Stimulated activated CD4-positive, alpha-beta T cell treated with anti-CD3 and anti-CD28 coated beads, Interleukin-1b, Interleukin-23, amount 100 ng/mL, for 1 hour (primary cell): ENCODE data around the gene POLR2J2.
"Not testable (repeated sequence)": the region's sequence is repeated elsewhere in the genome, so short reads cannot be mapped to it uniquely, and the experiment has no call there.

ENCODE experiments used
- DNase-seq, 2 donors: peaks; one replicate each; pipeline ENCODE4 v3.0.0-alpha.2; 2020; ENCODE audit warnings: low read depth in 2 of 2

Gene POLR2J2

DNA sequence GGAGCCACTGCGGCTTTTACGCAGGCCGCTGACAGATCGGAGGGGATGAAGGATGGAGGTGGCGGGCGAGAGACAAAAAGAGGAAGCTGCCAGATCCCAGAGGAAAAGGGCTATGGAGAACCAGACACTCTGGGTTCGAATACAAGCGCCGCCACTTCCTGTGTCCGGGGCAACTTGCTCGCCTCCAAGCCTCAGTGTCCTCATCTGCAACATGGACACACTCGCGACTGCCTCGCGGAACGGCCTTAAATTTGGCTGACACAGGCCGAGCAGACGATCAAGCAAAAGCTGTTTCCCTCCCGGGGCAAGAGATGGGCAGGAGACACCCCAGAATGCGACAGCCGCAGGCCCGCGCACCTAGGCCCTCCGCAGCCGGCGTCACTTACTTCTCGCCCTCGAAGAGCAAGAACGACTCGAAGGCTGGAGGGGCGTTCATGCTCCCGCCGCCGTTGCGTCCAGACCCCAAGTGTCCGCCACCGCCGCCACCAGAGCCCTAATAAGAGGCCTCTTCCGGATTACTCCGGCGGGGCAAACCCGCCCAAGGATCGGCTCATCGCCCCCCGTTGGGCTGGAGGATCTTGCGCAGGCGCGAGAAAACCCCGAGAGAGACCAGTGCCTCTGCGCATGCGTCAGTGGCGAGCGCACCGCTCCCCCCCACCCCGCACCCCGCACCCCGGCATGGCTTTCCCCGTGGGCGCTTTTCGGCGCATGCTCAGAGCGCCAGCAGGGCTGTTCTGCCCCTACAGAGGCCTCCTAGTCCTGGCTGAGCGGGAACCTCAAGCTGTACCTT, at the start of gene POLR2J2:
POLR2J2 (minus strand) TSS at position 498 of the 790 bp plus-strand sequence; CDS start at position 436, 62 bp downstream.
- DNase-seq: not testable (repeated sequence)

DNA sequence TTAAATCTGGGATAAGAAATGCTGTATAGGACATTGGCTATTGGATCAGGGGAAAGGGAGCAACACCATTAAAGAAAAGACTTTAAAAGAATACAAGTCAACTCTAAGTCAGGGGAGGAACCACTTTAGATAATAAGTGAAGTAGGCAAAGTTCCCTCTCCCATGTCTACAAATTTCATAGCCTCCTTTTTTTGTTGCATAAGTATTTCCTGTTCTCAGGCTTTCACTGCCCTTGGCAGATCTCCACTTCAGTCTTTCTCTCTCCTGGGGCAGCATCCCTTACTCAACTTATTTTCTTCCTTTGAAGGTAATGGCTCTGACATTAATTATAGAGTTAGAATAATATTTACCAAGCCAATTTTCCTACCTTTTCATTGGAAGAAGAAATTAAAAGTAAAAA, 47.0 kb upstream of the POLR2J2 start:
- not testable (repeated sequence) for DNase-seq

DNA sequence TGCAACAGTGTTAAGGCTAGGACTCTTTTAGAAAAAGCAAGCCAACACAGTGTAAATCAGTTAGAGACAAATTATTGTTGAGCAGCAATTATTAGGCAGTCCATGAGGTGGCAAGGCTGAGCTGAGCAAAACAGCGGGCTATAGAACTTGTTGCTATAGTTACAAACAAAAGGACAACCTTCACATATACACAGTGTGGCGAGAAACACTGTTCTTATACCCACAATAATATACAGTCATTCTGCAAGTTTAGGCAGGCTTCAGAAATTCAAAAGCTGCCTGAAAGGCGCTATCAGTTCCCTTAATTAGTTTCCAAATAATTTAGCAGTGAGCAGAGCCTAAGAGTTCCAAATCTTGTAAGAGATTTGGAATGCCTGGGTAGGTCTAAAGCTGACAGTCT, 44.3 kb upstream of the POLR2J2 start:
- DNase-seq: not testable (repeated sequence)

DNA sequence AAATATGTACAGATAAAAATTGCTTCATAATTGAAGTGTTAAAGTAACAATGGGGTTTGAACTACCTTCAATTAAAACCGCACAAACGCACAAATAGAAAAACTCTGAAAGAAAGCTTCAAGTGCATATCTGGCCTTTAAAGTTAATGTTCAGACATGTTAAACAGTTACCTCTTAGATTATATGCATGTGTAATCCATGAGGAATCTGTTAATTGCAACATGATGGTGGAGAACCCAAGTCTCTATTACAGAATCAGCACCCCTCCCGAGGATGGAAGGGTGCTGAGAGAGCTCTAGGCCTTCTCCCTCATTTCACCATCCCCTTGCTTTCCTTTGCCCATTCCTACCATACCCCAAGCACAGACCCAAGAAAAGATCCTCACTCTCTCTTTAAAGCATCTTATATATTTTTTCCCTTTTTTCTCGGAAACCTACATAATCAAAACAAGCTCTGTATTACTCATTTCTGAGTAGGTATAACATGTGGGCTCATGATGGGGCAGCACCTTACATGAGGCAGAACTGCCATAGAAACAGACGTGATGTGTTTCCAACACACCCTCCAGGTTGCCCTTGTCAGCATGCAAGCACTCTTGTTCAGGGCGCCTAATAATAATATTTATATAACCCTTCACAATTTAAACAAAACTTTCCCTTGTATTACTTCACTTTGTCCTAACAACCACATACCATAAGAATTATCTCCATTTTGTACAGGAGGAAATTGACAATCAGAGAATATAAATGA, 43.5 kb upstream of the POLR2J2 start:
- not testable (repeated sequence) for DNase-seq

DNA sequence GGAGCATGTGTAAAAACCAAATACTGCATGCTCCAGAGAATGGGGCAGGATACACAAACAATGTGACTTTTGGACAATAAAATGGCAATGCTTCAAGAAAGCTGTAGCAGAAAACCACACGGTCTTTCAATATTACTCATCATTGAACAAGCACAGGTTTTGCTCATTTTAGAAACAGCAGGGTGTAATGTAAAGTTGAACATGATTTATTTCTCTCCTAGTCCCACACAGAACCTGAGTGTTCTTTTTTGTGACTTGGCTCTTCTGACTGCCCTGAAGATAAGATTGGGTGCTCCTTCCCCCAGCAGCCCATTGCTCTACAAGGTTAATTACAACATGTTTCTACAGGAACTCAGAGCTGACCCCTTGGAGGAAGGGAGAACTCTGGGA, 42.2 kb upstream of the POLR2J2 start:
- DNase-seq: not testable (repeated sequence)

DNA sequence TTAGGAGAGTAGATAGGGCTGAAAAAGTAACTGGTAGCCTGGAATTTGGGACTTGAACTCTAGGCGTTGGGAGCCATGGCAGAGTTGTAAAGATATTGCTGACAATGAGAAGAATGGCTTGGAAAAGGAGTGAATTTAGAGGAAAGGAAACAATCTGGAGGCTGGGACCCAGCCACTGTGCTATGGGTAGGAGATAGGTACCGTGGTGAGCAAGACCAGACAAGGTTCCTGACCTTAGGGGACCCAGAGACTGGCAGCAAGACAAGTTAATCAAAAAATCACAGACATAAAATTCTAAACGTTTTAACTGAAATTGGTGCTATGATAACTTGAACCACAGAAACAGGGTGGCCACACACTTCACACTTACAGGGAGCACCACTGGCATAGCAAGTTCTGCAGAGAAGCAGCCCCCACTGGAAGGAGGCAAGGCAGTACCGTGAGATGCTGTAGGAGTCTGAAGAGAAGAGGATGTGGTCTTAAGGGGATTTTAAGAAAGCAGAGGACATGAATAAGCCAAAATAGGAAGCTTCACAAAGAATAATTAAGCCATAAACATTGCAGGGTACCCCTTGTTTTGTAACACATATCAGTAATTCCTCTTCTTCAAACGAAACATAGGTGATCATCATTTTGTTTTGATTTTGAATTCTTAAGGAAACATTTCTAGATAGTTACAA, 41.7 kb upstream of the POLR2J2 start:
- DNase-seq: not testable (repeated sequence)

DNA sequence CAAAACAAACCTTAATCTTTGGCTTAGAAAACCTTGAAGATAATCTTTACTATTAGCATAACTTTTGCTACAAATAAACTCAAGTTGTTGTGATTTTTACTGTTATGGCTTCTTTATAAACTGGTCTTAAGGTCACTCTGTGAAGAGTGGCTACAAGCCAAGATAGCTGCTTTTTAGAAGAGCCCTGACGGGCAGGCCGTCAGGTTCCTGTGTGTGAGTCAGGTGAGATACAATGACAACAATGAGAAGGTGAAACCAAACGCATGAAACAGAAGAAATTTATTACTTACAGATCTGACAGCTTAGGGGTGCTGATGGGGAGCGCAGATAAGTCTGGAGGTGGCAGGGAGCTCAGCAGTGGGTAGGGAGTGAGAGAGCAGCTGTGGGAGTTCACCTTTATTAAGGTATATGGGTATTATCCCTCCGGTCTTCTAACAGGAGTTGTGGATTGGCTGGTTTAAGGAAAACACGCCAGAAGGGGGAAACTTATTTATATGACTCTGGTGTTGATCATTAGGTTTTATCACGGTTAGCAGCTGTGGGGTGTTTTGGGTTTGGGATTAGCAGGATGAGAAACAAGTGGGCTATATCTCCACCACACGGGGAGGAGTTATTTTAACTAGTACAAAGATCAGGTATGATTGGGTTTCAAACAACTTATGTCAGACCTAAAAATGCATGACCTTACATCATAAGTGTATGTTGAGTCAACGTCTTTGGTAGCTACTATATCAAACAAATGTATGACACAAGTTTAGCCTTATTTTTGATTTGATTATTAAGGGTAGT, 27.7 kb upstream of the POLR2J2 start:
- DNase-seq: not testable (repeated sequence)

DNA sequence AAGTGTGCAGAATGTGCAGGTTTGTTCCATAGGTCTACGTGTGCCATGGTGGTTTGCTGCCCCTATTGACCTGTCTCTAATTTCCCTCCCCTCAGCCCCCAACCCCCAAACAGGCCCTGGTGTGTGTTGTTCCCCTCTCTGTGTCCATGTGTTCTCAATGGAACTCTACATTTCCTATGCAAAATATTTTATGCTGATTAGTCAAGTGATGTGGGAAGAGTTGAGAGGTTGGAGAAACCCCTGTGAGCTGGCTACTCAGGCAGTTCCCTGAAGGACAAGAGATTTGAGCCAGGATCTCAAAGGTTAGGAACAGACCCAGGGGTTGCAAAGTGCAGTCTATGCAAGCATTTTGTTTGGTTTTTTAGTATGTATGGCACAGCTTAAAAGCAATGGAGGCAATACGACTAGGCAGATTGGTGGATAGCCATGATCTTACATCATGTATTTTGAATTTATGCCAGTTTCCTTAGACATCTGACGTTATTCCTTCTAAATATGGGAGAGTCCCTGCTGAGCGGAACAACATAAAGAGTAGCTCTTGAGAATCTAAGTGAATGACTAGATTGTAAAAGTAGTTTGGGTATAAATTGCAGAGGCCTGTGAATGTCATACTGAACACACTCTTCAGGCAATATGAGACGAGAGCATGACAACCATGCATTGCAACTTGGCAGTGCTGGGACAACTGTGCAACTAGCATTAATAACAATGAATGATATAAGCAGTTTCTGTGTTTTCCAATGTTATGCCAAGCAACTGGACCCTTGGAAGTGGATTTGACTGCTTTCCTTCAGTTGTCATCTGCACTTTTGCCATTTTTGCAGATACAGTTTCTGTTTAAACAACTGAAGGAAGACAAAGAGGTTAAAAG, 26.4 kb upstream of the POLR2J2 start:
- not testable (repeated sequence) for DNase-seq

DNA sequence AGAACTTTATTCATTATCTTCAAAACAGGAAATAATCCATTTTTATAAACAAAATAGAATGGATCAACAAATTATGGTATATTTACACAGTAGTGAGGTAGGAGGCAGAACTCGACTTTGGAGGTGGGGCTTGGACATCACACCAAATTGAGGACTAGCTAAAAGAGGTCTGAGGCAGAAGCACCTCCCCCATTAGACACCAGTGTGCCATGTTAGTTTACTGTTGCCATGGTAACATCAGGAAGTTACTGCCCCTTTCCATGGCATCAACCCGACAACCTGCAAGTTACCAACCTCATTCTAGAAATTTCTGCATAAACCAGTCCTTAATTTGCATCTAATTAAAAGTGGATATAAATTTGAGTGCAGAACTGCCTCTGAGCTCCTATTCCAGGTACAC, 24.5 kb upstream of the POLR2J2 start:
- DNase-seq: not testable (repeated sequence)

DNA sequence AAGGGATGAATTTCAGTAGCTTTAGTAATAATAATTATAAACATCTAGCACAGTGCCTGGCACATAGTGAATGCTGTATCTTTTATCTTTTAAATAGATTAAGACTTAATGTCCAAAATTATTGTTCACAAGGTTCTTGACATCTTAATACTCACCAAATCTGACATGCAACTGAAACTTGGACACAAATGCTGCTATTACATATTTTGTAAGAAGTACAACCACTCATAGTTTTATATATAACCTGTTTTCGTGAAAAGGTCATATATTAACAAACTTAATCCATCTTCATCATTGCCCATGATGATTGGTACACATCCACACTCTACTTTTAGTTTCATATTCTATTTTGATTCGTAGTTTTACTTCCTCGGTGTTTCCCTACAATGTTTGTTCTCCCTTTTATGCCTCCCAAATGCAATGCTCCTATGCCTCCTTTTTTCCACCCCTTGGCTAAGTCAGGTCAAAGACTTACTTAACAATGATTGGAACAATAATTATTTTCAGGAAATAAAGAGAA, 23.6 kb upstream of the POLR2J2 start:
- not testable (repeated sequence) for DNase-seq

DNA sequence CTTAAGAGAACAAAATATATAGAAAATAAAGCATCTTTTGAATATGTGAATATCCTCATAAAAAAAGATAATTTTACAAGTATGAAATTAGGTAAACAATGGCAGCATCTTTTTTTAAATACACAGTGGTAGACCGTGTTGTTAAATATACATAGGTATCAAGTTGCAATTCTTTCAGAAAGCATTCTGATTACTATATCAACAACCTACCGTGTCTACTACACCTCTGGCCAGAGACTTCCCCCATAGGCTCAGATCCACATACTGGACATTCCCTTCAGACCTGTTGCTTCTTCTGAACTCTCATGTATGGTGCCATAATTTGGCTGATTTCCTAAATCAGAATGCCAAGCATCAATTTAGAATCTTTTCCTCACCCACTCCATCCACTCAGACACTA, 22.5 kb upstream of the POLR2J2 start:
- not testable (repeated sequence) for DNase-seq

DNA sequence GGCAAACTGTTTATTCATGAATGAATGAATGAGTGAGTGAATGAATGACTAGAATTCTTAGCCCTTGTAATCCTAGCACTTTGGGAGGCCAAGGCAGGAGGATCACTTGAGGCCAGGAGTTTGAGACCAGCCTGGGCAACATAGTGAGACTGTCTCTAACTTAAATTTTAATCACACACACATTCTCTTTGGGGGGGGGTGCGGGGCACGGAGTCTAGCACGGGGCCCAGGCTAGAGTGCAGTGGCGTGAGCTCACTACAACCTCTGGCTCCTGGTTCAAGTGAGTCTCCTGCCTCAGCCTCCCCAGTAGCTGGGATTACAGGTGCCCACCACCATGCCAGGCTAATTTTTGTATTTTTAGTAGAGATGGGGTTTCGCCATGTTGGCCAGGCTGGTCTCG, 19.1 kb upstream of the POLR2J2 start:
- DNase-seq: not testable (repeated sequence)

DNA sequence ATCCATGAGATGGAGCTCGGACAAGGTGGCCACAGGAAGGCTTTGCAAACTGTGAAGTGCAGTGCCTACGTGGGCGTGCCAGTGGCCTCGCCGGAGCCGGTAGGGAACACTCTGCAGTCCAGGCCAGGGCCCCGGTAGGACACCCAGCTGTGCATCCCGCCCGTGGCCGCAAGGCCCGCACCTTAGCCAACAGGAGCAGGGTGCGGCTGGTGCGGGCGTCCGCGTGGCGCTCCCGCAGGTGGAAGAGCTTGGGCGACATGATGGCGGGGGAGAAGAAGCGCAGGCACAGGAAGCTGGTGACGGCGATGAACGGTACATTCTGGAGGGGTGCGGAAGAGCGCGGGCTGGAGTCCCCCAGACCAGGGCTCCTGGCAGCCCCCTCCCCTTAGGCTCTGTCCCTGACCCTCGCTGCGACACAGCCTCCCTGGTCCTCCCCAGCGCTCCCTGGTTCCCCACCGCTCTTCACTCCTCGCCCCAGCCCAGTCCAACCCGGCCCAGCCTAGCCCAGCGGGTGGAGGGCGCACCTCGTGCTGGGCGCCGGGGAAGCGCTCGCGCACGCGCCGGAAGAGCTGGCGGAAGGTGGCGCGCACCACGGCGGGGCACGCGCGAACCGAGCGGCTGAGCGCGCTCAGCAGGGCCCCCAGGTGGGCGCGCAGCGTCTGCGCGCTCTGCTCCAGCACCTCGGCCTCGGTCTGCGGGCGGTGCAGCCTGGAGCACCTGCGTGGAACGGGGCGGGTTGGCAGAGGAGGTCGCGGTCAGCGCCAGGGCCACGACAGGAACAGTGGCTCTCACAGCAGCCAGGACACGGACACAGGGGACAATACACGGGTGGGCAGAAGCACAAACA, 18.2 kb upstream of the POLR2J2 start:
- not testable (repeated sequence) for DNase-seq

DNA sequence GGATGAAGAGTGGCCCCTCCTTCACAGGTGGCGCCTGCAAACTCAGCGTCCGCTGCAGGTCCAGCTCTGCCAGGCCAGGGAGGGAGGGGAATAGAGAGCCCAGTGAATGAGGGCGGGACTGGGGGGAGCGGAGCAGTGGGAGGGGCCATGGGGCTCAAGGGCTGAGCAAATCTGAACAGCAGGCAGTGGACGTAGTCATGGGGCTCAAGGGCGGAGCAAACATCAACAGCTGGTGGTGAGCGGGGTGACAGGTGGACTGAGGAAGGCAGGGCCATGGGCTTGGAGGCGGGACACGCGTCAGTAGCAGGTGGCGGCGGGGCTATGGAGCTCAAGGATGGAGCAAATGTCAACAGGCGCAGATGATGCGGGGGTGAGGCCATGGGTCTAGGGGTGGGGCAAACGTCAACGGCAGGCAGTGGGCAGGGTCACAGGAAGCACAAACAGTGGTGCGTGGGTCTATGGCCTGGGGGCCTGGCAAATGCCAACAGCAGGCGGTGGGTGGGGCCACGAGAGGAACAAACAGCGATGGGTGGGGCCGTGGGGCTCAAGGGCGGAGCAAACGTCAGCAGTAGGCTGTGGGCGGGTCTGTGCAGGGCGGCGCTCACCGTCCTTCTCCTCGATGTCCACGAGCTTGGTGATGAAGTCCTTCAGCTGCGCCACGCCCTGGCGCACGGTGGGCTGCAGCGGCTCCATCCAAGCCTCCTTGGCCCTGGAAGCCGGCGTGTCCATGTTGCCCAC, 17.0 kb upstream of the POLR2J2 start:
- DNase-seq: not testable (repeated sequence)

DNA sequence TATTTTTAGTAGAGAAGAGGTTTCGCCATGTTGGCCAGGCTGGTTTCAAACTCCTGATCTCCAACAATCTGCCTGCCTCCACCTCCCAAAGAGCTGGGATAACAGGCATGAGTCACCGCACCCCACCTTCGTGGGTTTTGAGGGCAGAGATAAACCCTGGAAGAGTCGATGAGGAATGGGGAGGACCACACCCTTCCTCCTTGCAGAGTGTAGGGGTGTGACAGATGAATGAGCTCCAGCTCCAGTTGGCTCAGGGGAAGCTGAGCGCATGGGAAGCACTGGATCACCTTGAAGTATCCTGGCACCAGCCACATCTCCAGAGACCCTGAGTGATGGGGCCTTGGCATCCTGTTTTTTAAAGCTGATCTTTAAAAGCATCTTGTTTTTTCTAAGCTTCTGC, 11.1 kb upstream of the POLR2J2 start:
- not testable (repeated sequence) for DNase-seq

DNA sequence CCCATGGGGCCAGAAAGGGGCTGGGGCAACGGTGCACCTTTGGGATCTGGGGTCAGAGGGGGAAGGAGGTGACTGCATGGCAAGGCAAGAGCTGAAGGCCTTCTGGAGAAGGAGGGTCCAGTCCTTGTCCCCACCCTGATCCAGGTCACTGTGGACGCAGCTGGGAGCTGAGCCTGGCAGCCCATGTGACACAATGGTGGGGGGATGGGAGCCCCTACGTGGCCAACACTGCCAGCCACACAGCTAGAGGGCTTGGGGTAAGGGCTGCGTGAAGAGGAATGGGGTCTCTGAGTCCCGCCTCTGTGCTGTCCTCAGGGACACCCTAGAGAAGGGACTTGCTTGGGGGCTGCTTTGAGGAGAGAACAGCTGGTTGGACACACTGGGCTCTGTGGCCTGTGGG, 9.3 kb upstream of the POLR2J2 start:
- not testable (repeated sequence) for DNase-seq

DNA sequence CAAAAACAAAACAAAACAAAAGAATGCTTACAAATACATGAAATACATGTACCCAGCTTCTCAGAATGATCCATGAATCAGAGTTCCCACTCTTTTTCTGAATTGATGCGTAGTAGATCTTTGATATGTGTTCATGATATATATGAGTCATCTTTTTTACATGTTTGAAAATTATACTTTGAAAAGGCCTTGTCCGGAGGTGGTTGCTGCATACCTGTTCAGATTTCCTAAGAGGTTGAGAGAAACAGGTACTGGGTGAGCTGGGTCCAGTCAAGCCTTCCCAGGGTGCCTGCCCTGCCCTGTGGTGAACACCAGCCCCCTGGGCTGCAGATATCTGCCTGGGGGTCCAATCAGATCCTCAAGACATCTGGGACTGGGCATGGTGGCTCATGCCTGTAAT, 4.1 kb upstream of the POLR2J2 start:
- DNase-seq: not testable (repeated sequence)

DNA sequence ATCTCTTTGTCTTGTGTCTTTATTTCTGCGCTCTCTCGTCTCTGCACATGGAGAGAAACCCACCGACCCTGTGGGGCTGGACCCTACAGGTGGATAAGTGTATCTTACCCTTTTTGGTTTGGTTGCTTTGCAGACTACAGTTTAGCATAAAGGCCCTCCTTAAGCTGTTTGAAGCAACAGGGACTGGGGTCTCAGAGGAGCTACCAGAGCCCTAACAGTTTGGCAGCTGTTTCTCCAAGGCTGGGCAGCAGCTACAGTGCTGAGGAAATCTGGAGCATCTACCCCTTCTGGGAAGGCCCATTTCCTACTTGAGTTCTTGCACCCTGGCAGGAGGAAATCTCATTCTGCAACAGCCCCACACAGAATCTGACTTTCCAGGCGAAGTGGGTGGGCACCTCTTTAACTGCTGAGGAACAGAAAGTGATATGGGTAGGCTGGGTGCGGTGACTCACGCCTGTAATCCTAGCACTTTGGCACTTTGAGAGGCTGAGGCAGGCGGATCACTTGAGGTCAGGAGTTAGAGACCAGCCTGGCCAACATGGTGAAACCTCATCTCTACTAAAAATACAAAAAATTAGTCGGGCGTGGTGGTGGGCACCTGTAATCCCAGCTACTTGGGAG, 2.1 kb upstream of the POLR2J2 start:
- DNase-seq: not testable (repeated sequence)
